Suprapubic skin (tissue), 4 donors: ENCODE measurements around the gene TBL1Y.

Experiments used
- CTCF ChIP-seq, 2 donors: fragments of 200-600 bp in 1 of 2; fragments of 450-650 bp in 1 of 2; sonication (generic) in 1 of 2; IDR thresholded peaks; one replicate each; pipeline ENCODE4 v1.5.1; 2016 to 2019; ENCODE audit warnings: antibody characterized with exemption in 2 of 2, mild to moderate bottlenecking in 1 of 2, moderate library complexity in 1 of 2
- EP300 ChIP-seq: sonication (generic); formaldehyde crosslinking; IDR thresholded peaks from one replicate; pipeline ENCODE4 v1.6.1; 2017; ENCODE audit warnings: antibody characterized with exemption
- POLR2A ChIP-seq, 2 donors: fragments of 450-650 bp; IDR thresholded peaks; one replicate each; pipeline ENCODE4 v1.6.1; 2017; ENCODE audit warnings: antibody characterized with exemption in 2 of 2, mild to moderate bottlenecking in 2 of 2, moderate library complexity in 2 of 2
- POLR2AphosphoS5 ChIP-seq, 3 donors: sonication (generic); formaldehyde crosslinking; IDR thresholded peaks; one replicate each; pipeline ENCODE4 v1.6.1; 2017; ENCODE audit warnings: antibody characterized with exemption in 3 of 3

GRCh38 chrY:7056886-7057285 lies 146.4 kb downstream of the TBL1Y start:
- TF ChIP-seq CTCF (IDR thresholded peaks at IDR 0.05) (no peak), POLR2A (IDR thresholded peaks at IDR 0.05) (no peak), POLR2AphosphoS5 (IDR thresholded peaks at IDR 0.05) (no peak), EP300 (no peak)
